Fibroblast of skin of abdomen (primary cell): ENCODE results near the gene POU2F1.

ENCODE experiments used
- DNase-seq: peaks from one replicate; pipeline ENCODE4 v3.0.0-alpha.2; 2013

Gene POU2F1

GRCh38 chr1:167426716-167427115 lies 206.0 kb downstream of the POU2F1 start:
- DNase-seq, result no peak

GRCh38 chr1:167427848-167428247 lies 207.2 kb downstream of the POU2F1 start:
- no peak for DNase-seq

- DNase-seq, result no peak
These were observed 207.7 kb downstream of the POU2F1 start for GRCh38 chr1:167428395-167428794.

GRCh38 chr1:167429612-167430011 lies 208.9 kb downstream of the POU2F1 start:
- DNase-seq, result no peak

- no peak for DNase-seq
These were observed 209.6 kb downstream of the POU2F1 start for GRCh38 chr1:167430134-167430848.

- DNase-seq, result no peak
These were observed 210.2 kb downstream of the POU2F1 start for GRCh38 chr1:167430849-167431242.

GRCh38 chr1:167431261-167431908 lies 210.7 kb downstream of the POU2F1 start:
- no peak for DNase-seq

- DNase-seq, result no peak
These were observed 211.4 kb downstream of the POU2F1 start for GRCh38 chr1:167431909-167432650.

- no peak for DNase-seq
These were observed 212.1 kb downstream of the POU2F1 start for GRCh38 chr1:167432780-167433179.

- DNase-seq, result no peak
These were observed 213.2 kb downstream of the POU2F1 start for GRCh38 chr1:167433884-167434283.

- no peak for DNase-seq
These were observed 213.6 kb downstream of the POU2F1 start for GRCh38 chr1:167434306-167434705.

- no peak for DNase-seq
These were observed 214.8 kb downstream of the POU2F1 start for GRCh38 chr1:167435484-167435883.

- no peak for DNase-seq
These were observed 217.8 kb downstream of the POU2F1 start for GRCh38 chr1:167438171-167439138.

GRCh38 chr1:167439301-167439988 lies 218.8 kb downstream of the POU2F1 start:
- DNase-seq, result peak; percentile 40

- DNase-seq, result no peak
These were observed 219.7 kb downstream of the POU2F1 start for GRCh38 chr1:167440345-167440744.

GRCh38 chr1:167440776-167441175 lies 220.1 kb downstream of the POU2F1 start:
- DNase-seq, result no peak

GRCh38 chr1:167441222-167441621 lies 220.5 kb downstream of the POU2F1 start:
- DNase-seq, result no peak

GRCh38 chr1:167442142-167442848 lies 221.6 kb downstream of the POU2F1 start:
- peak; percentile 68 for DNase-seq

- DNase-seq, result no peak
These were observed 222.3 kb downstream of the POU2F1 start for GRCh38 chr1:167442854-167443565.

- DNase-seq, result no peak
These were observed 223.1 kb downstream of the POU2F1 start for GRCh38 chr1:167443757-167444156.
